Islet of Langerhans (tissue), 1 donor: Measurements from ENCODE around the gene IFT81.
"Not testable (repeated sequence)": the region's sequence is repeated elsewhere in the genome, so short reads cannot be mapped to it uniquely, and the experiment has no call there.

Experiments
- FAIRE-seq: peaks from one replicate; lab custom pipeline; 2011; peaks lifted over from hg19 to GRCh38; lab: Jason Lieb, UNC

IFT81 gene

GRCh38 chr12:110247340-110248095 lies 123.4 kb downstream of the IFT81 start:
- FAIRE-seq = no peak

DNA sequence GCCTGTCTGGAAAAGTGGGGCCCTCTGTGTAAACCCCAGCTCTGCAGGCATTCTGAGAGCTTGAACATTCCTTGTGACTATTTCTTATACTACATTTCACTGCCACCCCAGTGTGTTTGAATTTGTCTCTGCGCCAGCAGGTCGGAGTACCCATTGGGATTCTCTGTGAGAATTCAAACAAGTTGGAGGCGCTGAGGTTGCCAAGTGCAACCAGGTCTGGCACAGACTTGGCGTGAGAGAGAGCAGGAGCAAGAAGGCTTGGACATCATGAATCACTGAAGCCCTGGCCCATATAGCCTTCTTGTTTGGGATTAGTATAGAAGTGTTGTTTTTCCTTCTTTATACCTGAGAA lies 123.9 kb downstream of the IFT81 start:
- no peak for FAIRE-seq

DNA sequence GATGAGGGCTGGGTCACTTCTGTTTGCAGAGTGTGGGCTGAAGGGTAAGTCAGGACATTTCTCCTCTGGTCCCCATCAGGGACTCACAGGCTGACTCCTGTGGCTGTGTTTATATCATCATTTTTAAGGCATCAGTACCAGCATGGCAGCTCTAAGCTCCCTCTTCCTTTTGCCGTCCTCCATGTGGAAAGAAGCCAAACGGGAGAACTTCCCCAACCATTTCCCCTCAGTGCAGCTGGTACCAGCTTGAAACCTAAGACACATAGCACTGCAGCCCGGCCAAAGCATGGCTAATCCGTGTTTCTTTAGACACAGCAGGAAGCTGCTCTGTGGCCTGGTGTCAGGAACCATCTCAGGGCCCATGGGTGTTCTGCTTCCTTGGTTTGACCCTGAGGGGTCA lies 124.9 kb downstream of the IFT81 start:
- no peak for FAIRE-seq

DNA sequence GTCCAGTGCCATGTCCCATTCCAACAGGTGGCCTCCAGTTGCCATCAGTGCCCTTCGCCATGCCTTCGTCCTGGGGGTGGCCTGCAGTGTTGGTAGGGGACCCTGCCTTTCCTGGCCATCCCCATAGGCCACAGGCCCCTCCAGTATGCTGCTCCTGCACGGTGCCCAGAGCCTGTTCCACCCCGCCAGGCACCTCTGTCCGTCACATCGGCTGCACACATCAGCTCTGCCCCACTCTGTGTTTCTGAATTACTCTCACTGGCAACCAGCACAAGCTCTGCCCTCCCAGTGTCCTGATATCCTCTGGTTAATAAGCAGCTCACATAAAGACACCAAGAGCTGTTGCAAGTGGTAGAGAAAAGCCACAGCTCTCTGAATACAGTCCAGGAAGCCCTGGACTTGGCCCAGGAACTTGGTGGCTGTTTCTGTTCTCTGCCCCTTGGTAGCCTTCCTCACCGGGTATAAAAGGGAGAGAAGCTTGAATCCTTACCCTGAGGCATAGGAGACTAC lies 125.6 kb downstream of the IFT81 start:
- no peak for FAIRE-seq

DNA sequence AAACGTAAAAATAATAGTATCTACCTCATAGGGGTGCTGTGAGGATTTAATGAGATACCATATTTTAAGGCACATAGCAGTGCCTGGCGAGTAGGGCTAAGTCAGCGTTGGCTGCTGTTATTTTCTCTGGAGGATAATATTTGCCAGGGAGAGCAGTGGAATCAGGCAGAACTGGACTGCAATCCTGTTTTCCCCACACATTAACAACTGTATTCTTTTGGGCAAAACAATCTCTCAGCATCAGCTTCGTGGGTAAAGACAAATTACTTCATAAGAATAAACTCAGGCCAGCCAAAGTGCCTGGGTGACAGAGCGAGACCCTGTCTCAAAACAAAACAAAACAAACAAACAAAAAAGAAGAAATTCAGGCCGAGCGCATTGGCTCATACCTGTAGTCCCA lies 127.2 kb downstream of the IFT81 start:
- FAIRE-seq = no peak

DNA sequence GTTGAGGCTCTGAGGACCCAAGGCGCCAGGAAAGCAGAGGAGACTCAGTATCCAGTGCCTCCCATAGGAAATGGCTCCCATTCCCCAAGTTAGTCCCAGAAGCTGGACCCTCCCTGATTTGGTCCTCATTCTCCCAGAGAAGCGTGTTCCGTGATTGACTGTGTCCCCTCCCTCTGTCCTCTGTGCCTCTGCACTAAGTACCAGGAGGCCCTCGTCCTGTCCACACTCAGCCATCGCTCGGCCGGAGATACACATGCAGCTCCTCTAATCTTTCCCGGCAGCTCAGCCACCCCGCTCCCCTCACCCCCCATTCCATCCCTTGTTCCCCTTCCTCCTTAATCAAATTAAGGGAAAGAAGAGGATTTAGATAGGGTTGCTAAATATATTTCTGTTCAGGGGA lies 128.6 kb downstream of the IFT81 start:
- FAIRE-seq = no peak

DNA sequence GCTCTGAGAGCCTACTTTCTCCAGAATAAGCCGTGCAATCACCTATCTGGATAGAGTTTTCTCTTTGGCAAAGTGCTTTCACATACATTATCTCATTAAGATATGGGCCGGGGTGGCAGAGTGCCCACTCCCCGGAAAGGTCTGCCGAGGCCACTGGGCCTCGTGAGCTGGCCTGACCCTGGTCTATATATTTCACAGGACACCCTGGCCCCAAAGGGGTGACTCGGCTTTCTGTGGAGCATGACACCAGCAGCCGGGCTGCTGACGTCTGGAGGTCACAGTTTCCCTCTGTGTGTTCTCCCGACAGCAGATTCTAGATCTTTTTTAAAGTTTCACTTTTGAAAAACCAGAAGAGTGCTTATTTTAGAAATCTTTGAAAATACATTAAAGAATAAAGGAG lies 129.0 kb downstream of the IFT81 start:
- no peak for FAIRE-seq

- FAIRE-seq = no peak
Measured at GRCh38 chr12:110254971-110255540, 130.9 kb downstream of the IFT81 start.

GRCh38 chr12:110255890-110256456 lies 131.8 kb downstream of the IFT81 start:
- FAIRE-seq = not testable (repeated sequence)

DNA sequence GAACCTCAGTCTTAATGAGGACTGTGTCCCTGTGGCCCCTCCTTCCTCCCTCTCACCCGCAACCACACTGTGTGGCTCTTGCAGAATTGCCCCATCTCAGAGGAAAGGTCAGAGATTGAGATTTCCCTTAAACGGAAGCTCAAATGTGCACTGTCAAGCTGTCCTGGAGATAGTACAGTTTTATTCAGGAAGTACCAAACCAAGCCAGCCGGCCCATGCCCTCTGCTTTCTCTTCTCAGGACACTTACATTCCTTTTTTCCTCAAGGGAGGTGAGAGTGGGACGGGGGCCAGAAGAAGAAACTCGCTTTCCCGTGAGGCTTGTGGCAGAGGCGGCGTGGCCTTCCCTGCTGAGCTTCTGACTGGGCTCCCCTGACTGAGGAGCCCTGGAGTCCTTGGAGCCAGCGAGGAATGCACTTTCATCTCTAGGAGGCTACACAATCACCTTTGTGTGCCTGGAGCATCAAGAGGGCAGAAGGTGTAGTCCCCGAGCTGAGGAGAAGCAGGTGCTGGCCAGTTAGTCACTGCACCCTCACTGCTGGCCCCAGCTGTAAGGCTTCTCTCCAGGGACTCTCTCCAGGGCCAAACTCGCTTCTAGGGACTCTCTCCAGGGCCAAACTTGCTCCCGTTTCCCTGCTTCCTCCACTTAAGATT lies 132.7 kb downstream of the IFT81 start:
- no peak for FAIRE-seq

- FAIRE-seq = no peak
Measured at GRCh38 chr12:110258466-110258865, 134.3 kb downstream of the IFT81 start.

DNA sequence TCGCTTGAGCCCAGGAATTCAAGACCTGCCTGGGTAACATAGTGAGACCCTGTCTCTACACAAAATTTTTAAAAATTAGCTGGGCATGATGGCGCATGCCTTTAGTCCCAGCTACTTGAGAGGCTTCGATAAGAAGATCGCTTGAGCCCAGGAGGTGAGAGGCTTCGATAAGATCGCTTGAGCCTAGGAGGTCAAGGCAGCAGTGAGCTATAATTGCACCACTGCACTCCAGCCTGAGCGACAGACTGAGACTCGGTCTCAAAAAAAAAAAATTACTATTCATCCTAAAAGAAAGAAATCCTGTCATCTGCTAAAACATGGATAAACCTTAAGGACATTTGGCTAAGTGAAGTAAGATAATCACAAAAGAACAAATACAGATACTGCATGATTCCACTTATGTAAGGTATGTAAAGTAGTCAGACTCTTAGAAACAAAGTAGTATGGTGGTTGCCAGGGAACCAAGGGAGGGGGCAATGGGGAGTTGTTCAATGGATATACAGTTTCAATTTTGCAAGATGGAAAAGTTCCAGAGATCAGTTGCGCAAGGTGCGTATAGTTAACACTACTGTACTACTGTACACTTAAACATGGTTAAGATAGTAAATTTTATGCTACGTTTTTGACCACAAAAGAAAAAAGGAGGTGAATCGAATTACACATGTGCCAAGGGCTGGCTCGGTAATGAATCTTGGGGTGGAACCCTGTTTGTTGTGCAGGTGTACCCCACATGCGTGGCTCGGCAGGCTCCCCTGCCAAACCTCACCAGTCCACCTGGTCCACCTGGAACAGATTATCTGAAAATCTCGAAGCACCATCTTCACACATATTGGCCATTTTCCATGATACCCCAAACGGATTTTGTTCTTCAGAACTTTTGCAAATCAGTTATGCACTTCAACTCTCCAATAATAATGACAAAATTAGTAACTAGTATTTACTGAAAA lies 138.6 kb downstream of the IFT81 start:
- no peak for FAIRE-seq

DNA sequence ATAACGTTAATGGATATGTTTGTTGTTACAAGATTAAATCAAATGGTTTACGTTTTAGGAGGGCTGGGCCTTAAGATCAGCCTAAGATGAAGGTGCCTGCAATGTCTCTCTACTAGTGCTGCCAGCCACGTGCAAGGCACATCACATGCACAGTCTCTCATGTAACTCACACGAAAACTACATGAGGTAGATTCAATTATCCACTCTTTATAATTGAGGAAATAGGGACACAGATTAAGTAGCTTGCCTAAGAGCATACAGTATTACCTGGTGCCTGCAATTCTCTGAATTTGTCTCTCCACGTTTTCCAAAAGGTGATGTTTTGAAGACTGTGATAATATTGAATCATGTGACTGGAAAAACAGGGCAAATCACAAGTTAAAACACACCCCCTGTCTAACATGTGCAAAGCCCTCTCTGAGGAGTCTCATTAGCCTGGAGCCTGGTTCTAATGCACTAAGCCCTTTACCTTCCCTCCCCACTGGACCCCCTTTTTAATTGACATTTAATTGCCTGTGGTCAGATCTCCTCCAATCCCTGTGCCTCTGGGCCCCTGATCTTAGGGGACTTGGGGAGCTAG lies 142.3 kb downstream of the IFT81 start:
- no peak for FAIRE-seq

- no peak for FAIRE-seq
Measured at GRCh38 chr12:110266980-110267620, 142.9 kb downstream of the IFT81 start.
